Spleen (tissue), 11 donors: ENCODE measurements around the gene TRMO. TPM values are rescaled to one million over a fixed set of nuclear protein-coding genes. Genes with fewer than 3 reads are reported as not detected.

Experiments
- DNase-seq: peaks from one replicate; pipeline ENCODE4 v3.0.0-alpha.2; 2020
- H3K27ac ChIP-seq, 8 donors: fragments of 200-600 bp; sonication (generic) in 7 of 8; 1 replicate in 4 of 8; 2 replicates in 4 of 8; pipeline versions ENCODE4 v1.5.0 to v1.8.0; 2016 to 2021; ENCODE audit warnings: inconsistent platforms in 4 of 8, mild to moderate bottlenecking in 4 of 8, moderate library complexity in 1 of 8
- H3K27me3 ChIP-seq, 7 donors: fragments of 200-600 bp; sonication (generic) in 6 of 7; replicated peaks in 1 of 7; 1 replicate in 4 of 7; 2 replicates in 3 of 7; pipeline versions ENCODE4 v1.5.0 to v1.8.0; 2016 to 2021; ENCODE audit warnings: inconsistent platforms in 3 of 7, mild to moderate bottlenecking in 1 of 7
- H3K36me3 ChIP-seq, 6 donors: fragments of 200-600 bp; sonication (generic) in 5 of 6; 1 replicate in 4 of 6; 2 replicates in 2 of 6; pipeline versions ENCODE4 v1.5.0 to v1.8.0; 2016 to 2021; ENCODE audit warnings: inconsistent platforms in 2 of 6
- H3K4me1 ChIP-seq, 6 donors: fragments of 200-600 bp; sonication (generic) in 5 of 6; 1 replicate in 3 of 6; 2 replicates in 3 of 6; pipeline versions ENCODE4 v1.5.0 to v1.8.0; 2016 to 2021; ENCODE audit warnings: inconsistent platforms in 3 of 6
- H3K4me3 ChIP-seq, 8 donors: fragments of 200-600 bp; sonication (generic) in 7 of 8; 1 replicate in 4 of 8; 2 replicates in 4 of 8; pipeline versions ENCODE4 v1.5.0 to v1.8.0; 2016 to 2021; ENCODE audit warnings: inconsistent platforms in 4 of 8, mild to moderate bottlenecking in 4 of 8, moderate library complexity in 2 of 8
- H3K9me3 ChIP-seq, 8 donors: fragments of 200-600 bp; sonication (generic) in 7 of 8; 1 replicate in 4 of 8; 2 replicates in 4 of 8; pipeline versions ENCODE4 v1.5.0 to v1.8.0; 2016 to 2021; ENCODE audit warnings: inconsistent platforms in 4 of 8
- POLR2A ChIP-seq, 3 donors: fragments of 450-650 bp; IDR thresholded peaks; one replicate each; pipeline ENCODE4 v1.5.1; 2017; ENCODE audit warnings: antibody characterized with exemption in 3 of 3, mild to moderate bottlenecking in 1 of 3
- POLR2AphosphoS5 ChIP-seq, 3 donors: sonication (generic); formaldehyde crosslinking; IDR thresholded peaks; one replicate each; pipeline ENCODE4 v1.5.1; 2017; ENCODE audit warnings: antibody characterized with exemption in 3 of 3
- WGBS, 5 donors: extraction: QIAGEN DNeasy Blood & Tissue Kit in 3 of 5; methylation state at CpG; one replicate each; pipeline versions ENCODE4 v1.1.5 to v1.1.7; 2013 to 2018; 5-methylcytosine and 5-hydroxymethylcytosine counted together
- intact Hi-C: fragments of 100-400 bp; cut with DNase I; formaldehyde crosslinking; loops from one replicate; pipeline ENCODE4 v1.15.0; 2023; ENCODE audit warnings: low total_unique reads
- polyA plus RNA-seq, 3 donors: library from polyadenylated mRNA; stranded (reverse); fragments of 200-250 nt; gene quantifications; one replicate each; pipeline ENCODE4 v1.2.1, GENCODE V29; 2013
- total RNA-seq, 7 donors: library from RNA; depleted of rRNA in 3 of 7; stranded (reverse); fragments of >200 nt in 3 of 7; fragmentation: NEBNext Ultra II Directional in 4 of 7; extraction: Animal tissue kit (Norgen Biotek cat#: 25700) in 4 of 7; gene quantifications; one replicate each; pipeline versions ENCODE4 v1.1.0 to v1.2.1, GENCODE V29; 2016 to 2021
- TF ChIP-seq, protein P1 (sequence below), 11 experiments: fragments of 200-600 bp in 7 of 11; fragments of 450-650 bp in 4 of 11; sonication (generic) in 4 of 11; IDR thresholded peaks in 8 of 11; conservative IDR thresholded peaks in 3 of 11; 1 replicate in 7 of 11; 2 replicates in 4 of 11; pipeline versions ENCODE4 v1.4.0 to v1.8.0; 2016 to 2021; ENCODE audit warnings: antibody characterized with exemption in 11 of 11, inconsistent platforms in 4 of 11, mild to moderate bottlenecking in 1 of 11
- donor health status: healthy with polysubstance abuse.
- donor health status: DM: no; HTN: no; CAD: no; lungs with moderate emphysema.
- donor health status: DM: no; HTN: no; CAD: no.
- donor health status: Bipolar disorder and iron deficiency.
- donor health status: healthy.
- donor health status: DM: no; HTN: no; CAD: no.
- donor health status: DM: yes; HTN: yes; CAD: no.

TRMO gene
- total and polyA plus RNA-seq, 10 donors = 11.2 to 58.6 (median 22.5) TPM

DNA sequence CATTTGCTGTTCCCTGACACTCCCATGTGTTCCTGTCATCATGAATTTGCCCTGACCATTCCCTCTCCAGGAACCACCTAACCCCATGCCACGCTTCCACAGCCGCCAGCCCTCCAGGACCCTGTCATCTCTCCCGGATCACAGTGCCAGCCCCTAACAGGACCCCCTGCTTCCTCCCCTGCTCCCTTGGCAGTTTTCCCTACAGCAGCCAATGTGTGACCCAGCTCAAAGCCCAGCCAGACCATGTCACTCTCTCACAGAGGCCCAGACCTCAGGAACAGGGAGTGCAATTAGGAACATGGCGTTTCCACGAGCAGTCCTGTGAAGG is 61.2 kb downstream of the TRMO start:
- Histone ChIP-seq H3K27ac (no peak overlapping the region), H3K4me1 (peaks cover 0 to 13% (median 8%) of the 10 kb centered on the region in 6 donors), H3K9me3 (peaks cover 0 to 14% (median 11%) of the 10 kb centered on the region in 8 donors), H3K4me3 (no peak overlapping the region), H3K27me3 (peaks cover 6 to 83% (median 51%) of the 10 kb centered on the region in 7 donors), H3K36me3 (no peaks in the 10 kb centered on the region)
- intact Hi-C loops = no loop called here
- DNase-seq = no peak
- WGBS, 5 donors = 69 to 88% (median 71%) methylated on average over 5 of the region's 5 CpGs
- TF ChIP-seq POLR2AphosphoS5 (IDR thresholded peaks at IDR 0.05) (no peak), POLR2A (IDR thresholded peaks at IDR 0.05) (no peak)
- TF ChIP-seq, protein P1, sequence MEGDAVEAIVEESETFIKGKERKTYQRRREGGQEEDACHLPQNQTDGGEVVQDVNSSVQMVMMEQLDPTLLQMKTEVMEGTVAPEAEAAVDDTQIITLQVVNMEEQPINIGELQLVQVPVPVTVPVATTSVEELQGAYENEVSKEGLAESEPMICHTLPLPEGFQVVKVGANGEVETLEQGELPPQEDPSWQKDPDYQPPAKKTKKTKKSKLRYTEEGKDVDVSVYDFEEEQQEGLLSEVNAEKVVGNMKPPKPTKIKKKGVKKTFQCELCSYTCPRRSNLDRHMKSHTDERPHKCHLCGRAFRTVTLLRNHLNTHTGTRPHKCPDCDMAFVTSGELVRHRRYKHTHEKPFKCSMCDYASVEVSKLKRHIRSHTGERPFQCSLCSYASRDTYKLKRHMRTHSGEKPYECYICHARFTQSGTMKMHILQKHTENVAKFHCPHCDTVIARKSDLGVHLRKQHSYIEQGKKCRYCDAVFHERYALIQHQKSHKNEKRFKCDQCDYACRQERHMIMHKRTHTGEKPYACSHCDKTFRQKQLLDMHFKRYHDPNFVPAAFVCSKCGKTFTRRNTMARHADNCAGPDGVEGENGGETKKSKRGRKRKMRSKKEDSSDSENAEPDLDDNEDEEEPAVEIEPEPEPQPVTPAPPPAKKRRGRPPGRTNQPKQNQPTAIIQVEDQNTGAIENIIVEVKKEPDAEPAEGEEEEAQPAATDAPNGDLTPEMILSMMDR (IDR thresholded peaks at IDR 0.05 in 8 of 11, conservative IDR thresholded peaks at IDR 0.05 in 3 of 11) = no peak

DNA sequence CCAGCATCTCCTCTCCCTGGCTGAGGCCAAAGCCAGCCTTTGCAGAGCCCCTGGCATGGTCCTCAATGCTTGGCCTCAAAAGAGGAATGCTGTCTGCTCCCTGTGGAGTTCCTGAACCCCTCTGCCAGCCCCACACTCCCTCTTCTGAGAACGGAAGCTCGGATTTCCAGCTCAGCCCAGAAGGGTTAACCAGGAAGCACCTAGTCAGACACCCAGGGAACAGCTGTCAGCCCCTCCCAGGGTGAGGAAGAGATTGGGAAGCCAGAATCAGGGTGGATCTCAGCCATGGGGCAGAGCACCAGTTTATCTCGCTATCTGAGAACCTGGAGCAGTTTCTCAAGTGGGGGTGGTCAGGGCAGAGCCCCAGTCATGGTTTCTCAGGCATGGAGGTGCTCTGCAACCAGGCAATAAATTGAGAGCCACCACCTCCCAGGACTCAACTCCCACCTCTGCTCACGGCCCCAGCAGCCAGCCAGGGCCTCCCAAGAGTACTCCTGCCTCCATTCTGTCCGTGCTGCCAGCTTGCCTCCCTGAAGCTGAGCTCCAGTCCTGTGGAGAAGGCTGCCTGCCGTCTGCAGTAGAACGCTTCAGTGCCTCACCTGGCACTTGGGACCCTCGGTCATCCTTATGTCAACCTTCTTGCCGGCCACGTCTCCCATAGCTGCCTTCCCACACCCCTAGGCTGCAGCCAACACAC is 61.7 kb downstream of the TRMO start:
- no peak overlapping the region for H3K27ac ChIP-seq
- intact Hi-C loops = no loop called here
- peaks cover 0 to 13% (median 8%) of the 10 kb centered on the region in 6 donors for H3K4me1 ChIP-seq
- DNase-seq = no peak
- no peaks in the 10 kb centered on the region for H3K36me3 ChIP-seq
- H3K9me3 ChIP-seq = peaks cover 0 to 9% (median 6%) of the 10 kb centered on the region in 8 donors
- H3K27me3 ChIP-seq = peaks cover 10 to 88% (median 56%) of the 10 kb centered on the region in 7 donors
- no peak overlapping the region for H3K4me3 ChIP-seq
- WGBS, 5 donors = 40 to 64% (median 43%) methylated on average over 8 to 10 of the region's 10 CpGs
- TF ChIP-seq POLR2AphosphoS5 (IDR thresholded peaks at IDR 0.05) = no peak
- TF ChIP-seq POLR2A (IDR thresholded peaks at IDR 0.05) = no peak
- TF ChIP-seq, protein P1 (IDR thresholded peaks at IDR 0.05 in 8 of 11, conservative IDR thresholded peaks at IDR 0.05 in 3 of 11) = no peak

DNA sequence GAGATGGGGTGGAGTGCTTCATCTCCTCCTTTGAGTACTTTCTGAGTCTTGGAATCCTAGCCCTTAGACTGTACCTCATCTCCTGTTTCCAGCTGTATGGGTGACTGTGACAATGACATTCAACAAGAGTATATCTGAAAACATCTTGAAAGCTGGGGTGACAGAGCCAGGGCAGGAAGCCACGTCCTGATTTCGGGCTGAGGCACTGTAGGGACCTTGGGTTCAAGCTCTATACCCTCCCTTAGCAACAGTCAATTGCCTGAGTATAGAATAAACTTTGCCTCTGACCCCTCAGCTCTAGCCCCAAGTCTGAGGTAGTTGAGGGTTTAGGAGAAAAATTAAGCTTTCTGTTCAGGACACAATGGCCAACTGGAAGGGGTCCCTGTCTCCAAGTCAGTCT is 63.0 kb downstream of the TRMO start:
- DNase-seq = no peak
- WGBS, 5 donors = 43 to 71% (median 53%) methylated on average over 2 of the region's 2 CpGs
- intact Hi-C loops = no loop called here
- H3K4me1 ChIP-seq = peaks cover 0 to 23% (median 15%) of the 10 kb centered on the region in 6 donors
- no peak overlapping the region for H3K27ac ChIP-seq
- H3K9me3 ChIP-seq = peaks cover 0 to 7% (median 0%) of the 10 kb centered on the region in 8 donors
- no peak overlapping the region for H3K4me3 ChIP-seq
- H3K27me3 ChIP-seq = peaks cover 20 to 100% (median 68%) of the 10 kb centered on the region in 7 donors
- no peaks in the 10 kb centered on the region for H3K36me3 ChIP-seq
- TF ChIP-seq POLR2AphosphoS5 (IDR thresholded peaks at IDR 0.05) = no peak
- TF ChIP-seq, protein P1 (IDR thresholded peaks at IDR 0.05 in 8 of 11, conservative IDR thresholded peaks at IDR 0.05 in 3 of 11) = no peak
- TF ChIP-seq POLR2A (IDR thresholded peaks at IDR 0.05) = no peak

DNA sequence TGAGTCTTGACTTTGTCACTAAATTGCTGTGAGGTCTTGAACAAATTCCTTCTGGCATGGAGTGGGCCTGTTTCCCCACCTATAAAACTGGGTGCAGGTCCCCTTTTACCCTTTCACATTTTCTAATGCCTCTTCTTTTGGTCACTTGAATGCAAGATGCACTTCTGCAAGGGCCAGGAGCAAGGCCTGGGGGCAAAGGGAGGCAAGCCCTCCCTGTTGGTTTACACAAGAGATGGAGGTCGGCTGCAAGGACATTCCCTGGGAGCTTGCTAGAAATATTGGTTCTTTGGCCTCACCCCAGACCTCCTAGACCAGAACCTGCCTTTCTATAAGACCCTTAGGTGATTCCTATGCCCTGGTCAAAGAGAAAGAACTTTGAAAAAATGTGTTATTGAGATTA is 63.5 kb downstream of the TRMO start:
- WGBS, 5 donors = 38 to 55% (median 52%) methylated on average over 1 of the region's 1 CpG
- no peak overlapping the region for H3K27ac ChIP-seq
- intact Hi-C loops = no loop called here
- no peaks in the 10 kb centered on the region for H3K36me3 ChIP-seq
- DNase-seq = no peak
- TF ChIP-seq, protein P1 (IDR thresholded peaks at IDR 0.05 in 8 of 11, conservative IDR thresholded peaks at IDR 0.05 in 3 of 11) = no peak
- no peak for TF ChIP-seq POLR2A (IDR thresholded peaks at IDR 0.05)
- TF ChIP-seq POLR2AphosphoS5 (IDR thresholded peaks at IDR 0.05) = no peak
- H3K27me3 ChIP-seq = peaks cover 20 to 100% (median 74%) of the 10 kb centered on the region in 7 donors
- H3K4me3 ChIP-seq = no peak overlapping the region
- H3K4me1 ChIP-seq = peaks cover 0 to 27% (median 18%) of the 10 kb centered on the region in 6 donors
- peaks cover 0 to 8% (median 0%) of the 10 kb centered on the region in 8 donors for H3K9me3 ChIP-seq
